Stimulated activated CD8-positive, alpha-beta memory T cell treated with anti-CD3 and anti-CD28 coated beads, Interleukin-7, amount 100 ng/mL, for 4 hours (primary cell): ENCODE data around the gene PXDN.
"Not testable (repeated sequence)": the region's sequence is repeated elsewhere in the genome, so short reads cannot be mapped to it uniquely, and the experiment has no call there.

Experiments
- DNase-seq, 2 donors: peaks; one replicate each; pipeline ENCODE4 v3.0.0-alpha.2; 2020; ENCODE audit warnings: low read depth in 2 of 2

PXDN gene

DNA sequence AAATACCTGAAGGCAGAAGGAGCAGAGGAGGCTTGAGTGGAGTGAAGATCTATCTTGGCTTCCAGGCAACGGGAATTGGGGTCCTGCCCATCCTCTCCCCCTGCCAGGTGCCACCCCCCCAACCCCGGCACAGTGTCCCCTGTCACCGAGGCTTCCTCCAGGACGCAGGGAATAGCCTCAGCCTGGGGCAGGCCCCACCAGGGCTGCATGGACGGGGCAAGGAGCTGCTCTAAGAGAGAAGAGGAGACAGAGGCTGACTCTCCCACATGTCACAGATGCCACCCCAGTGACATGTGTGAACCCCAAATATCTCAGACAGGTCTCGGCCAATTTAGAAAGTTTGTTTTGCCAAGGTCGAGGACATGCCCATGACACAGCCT is 42.1 kb downstream of the PXDN start:
- no peak for DNase-seq

DNA sequence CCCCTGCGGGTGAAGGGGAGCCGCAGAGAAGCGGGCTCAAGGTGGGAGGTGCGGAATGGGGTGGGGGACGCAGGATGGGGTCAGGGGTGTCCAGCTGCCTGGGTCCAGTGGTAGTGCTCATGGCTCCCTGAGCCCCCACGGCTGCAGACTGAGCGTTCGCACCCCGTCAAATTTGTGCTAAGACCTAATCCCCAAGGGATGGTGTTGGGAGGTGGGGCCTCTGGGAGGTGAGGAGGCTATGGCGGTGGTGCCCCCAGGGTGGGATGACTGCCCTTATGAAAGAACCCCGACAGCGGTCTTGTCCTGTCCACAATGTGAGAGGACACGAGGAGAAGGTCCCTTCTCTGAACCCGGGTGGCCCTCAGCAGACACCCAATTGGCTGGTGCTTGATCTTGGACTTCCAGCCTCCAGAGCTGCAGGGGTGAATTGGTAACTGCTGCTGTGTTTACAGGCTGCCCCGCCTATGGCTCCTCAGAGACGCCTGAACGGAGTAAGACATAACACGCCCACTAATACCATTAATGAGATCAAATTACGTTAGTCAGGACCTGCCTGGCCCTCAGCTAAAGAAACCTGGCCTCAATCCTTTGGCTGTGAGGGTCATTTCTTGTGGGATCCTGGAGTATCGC is 42.6 kb downstream of the PXDN start:
- DNase-seq: no peak

DNA sequence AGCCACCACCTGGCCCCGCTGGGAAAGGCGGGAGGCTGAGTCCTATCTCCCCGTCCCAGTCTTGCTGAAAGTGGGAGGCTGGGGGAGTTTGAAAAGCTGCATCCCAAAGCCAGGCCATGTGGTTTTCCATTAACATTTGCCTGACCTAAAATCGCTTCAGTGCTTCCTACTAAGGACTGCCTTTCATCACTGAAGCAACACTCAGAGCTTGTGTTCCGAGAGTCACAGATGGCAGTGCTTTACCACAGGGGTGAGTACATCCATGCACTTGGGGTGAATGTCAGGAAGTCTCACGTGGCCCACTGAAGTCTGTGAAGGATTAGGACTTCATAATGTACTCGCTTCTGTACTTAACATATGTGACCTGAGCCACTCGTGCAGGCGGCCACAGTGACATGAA is 43.3 kb downstream of the PXDN start:
- no peak for DNase-seq

DNA sequence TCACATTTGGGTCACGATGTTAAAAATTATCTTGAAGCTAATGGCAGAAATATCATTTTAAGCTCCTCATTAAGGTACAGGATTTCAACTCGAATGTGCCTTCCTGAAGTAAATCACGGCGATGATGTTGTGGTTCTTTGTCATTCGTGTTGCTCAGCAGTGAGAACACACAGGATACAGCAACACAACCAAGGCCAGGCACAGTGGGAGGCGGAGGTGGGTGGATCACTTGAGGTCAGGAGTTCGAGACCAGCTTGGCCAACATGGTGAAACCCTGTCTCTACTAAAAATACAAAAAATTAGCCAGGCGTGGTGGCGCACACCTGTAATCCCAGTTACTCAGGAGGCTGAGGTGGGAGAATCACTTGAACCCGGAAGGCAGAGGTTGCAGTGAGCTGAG is 43.9 kb downstream of the PXDN start:
- DNase-seq: not testable (repeated sequence)

DNA sequence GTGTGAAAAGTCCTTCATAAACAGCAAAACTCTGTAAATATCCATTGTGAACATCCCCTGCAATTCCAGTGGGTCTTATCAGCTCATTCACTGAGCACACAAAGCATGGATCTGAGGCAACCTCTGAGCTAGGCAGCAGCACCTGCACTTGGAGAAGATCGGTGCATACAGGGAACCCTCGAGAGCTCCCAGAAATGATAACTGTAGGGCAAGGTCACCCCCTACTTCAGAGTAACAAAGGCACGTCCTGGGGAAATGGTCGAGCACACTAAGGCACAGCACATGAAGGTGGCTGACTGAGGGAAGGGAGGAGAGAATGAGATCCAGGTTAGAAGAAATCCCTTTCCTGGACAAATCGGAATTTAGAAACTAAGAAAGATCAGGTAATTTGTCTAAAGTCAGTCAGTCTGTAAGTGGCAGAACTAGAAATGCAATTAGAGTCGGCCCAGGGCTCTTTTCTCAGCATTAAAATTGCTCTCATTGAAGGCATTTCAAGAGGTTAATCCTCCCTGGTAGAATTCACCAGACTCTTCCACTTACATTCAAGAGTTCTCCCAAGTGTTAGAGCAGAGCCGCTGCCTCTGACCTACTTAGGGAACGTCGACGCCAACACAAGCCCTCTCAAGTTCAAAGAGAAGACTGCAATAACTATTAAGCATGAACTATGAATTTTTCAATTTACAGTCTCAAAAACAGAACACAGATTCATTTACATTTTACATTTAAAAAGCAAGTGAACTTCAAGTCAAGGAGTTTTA is 45.9 kb downstream of the PXDN start:
- DNase-seq: no peak

DNA sequence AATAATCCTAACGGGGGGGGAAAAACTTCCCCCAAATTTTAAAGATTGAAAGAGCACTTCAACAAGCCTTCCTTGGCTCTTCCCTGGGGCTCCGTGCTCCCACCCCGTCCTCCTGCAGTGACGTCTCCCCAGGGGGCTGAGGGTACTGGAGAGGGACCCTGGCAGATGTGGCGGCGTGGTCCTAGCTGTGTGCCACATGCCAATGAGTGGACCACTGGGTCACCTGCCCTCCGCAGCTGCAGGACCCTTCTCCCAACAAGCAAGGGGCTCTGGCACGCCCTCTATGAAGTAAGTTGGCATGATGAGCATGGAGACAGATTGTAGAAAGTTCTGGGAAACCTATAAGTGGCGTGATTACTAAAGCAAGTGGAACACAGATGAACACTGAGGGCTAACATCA is 46.7 kb downstream of the PXDN start:
- DNase-seq: no peak

DNA sequence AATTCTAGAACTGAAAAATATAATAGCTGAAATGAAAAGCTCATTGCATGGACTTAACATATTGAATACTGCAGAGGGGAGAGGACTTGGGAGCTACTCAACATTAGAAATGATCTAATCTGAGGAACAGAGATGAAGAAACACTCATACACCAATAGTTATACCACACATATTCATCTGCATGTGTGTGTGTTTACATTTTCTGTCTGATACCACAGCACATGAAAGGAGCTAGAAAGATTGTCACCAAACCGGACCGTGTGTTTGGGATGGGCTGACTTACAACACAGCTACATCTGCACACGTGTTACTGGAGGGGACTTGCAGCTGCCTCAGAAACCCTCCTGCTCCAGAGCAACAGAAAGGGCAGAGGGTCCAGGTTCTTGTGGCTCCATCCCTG is 47.8 kb downstream of the PXDN start:
- DNase-seq: no peak

DNA sequence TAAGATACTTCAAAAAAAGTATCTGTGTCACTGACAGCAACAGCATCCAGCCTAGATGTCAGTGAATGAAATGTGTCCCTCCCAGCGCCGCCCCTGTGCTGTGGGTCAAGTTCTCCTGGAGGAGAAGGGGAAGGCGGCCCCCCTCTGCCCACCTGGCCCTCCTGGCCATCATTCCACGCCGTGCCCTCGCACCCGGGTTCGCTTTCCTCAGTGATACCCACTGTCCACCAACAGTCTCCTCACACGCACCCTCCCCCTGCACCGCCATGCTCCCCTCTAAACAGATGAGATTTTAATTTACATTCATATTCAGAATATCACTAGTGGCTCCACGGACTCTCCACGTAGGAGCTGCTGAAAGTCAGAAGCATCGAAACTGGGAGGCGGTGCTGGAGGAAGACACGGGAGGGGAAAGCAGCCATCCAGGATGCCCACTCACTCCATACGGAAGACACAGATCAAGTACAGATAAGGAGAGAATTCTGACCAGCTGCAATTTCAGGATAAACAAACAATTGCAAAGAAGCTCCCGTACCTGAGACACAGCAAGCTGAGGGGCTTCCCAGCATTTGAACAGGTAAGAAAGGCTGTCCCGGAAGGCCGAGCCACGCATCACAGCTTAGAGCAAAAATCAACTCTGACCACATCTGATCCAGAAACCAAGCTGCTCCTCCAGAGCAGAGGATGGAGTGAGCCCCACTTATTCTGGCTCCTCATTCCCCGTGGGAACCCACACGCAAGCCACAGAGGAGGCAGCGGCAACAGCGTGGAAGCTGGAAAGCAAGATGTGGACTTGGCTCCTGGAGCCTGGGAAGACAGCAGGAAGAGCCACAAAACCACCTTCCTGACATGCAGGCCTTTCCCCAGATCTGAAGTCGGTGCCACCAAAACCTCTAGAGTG is 49.7 kb downstream of the PXDN start:
- DNase-seq: no peak

DNA sequence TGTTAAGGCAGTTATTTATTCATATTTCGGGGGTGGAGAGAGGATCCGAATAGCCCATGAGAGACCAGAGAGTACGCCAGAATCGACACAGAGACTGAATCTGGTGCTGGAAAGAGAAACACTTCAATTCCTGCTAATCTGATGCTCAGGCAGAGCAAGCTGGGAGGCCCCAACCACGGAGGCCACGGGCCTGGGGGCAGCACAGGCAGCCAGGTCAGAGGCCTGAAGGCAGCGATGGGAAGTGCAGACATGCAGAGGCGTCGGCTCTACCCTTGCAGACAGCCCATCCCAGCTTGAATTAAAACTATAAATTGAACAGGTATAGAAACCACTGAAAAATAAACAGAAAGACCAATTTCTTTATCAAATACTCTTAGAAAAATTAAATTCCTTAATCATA is 50.6 kb downstream of the PXDN start:
- DNase-seq: no peak

DNA sequence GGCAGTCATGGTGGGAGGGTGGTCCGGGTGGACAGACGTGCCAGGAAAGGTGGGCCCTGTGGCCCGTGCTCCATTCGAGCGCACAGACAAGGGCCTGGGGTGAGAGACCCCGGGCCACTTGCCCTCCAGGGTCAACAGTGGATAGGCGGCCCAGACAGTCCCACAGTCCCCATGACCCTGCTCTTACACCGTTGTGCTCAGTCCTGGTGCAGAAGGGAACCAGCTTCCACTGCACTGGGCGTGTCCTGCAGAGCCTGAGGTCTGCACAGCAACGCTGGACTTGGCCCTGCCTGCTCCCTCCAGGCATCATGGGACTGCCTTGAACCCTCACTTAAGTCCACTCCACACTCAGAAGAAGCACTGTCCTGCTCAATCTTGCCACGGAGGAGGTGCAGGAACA is 52.0 kb downstream of the PXDN start:
- DNase-seq: no peak

DNA sequence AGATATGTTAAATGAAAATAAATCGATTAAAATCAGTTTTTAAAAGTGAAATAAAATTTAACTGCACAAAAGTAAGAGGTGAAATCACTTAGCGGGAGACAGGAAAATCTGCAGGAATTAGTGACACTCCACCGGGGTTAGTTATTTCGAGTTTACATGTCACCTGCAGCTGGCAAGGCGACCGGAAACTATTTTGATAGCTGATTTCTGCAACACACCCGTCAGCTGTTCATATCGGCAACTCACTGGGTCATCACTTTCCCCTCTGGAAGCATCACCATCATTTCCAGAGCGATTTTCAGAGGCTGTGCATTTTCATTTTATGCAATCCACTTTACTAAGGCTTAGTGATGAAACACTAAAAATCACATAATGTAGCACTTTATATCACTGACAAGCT is 52.9 kb downstream of the PXDN start:
- no peak for DNase-seq

DNA sequence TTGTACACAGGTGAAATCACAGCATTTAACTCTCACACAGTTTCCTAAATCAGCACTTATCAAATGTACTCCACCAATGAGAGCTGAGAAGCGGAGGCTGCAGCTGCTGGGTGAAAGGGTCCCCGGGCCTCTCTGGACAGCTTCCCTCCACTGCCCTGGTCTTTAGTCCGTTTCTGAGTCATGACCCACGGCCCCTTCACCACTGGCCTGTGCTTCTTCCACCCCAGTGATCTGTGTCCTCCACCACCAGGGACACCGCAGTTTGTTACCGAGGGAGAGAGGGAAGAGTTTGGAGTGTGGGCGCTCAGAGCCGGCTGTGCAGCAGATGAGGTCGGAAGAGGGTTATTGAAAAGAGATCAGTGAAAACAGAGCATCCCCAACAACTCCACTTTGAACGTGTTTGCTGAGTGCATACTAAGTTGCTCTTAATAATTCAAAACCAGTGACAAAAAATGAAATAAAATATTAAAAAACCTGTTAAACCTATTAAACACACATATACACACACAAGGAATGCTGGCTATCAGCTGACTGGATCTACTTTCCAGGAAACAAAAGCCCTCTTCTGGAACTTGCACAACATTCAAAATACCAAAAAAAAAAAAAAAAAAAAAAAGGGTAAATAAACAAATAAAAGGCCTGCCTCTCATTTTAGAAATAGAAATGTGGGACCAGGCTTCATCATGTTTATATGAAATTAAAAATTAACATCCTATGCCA is 54.1 kb downstream of the PXDN start:
- no peak for DNase-seq

DNA sequence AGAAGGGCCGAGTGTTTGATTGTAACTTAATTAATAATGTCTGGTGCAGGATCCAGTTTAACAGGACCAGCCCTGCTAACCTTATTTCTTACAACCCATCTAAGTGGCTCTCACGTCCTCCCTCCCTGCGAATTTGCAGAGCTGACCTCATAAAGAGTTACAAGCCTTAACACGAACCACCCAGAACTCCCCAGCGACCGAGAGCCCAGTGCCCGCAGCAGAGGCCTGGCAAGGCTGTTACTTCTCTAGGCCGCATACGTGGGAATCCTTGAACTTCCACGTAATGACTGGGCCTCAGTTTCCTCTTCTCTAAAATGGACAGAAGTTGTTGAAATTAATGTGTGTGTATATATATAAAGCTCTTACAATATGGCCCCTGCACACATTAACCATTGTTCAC is 55.5 kb downstream of the PXDN start:
- no peak for DNase-seq

DNA sequence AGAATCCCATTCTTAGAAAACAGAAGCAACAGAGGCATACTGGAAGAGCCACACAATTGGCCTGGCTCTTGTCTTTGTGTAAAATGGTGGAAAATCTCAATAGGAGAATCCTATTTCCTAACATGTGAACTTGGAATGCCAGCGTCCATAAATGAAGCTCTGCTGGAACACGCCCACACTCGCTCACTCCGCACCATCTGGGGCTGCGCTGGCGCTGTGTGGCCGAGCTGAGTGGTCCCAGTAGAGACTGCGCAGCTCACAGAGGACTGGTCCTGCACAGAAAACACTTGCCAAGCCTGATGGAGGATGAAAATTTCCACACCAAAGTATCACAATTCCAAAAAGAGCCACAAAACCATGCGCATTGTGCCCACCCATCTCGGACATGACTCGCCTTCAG is 56.2 kb downstream of the PXDN start:
- no peak for DNase-seq

DNA sequence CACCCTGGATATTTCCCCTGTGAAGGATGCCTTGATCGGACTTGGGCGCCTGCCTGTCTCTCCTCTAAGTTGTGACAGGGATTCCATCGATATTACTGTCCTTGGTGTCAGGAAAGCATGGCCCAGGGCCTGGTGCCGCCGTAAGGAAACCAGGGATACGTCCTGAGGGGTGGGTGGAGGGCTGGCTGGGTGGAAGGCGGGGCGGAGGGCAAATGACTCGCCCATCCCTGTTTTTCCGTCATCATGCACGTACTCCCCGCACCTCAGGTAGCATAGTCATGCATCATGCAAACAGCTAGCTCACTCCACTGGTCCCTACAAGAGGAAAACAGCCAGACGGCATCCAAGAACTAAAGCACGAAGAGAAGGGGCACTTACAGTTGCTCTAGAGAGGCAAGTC is 57.1 kb downstream of the PXDN start:
- no peak for DNase-seq

DNA sequence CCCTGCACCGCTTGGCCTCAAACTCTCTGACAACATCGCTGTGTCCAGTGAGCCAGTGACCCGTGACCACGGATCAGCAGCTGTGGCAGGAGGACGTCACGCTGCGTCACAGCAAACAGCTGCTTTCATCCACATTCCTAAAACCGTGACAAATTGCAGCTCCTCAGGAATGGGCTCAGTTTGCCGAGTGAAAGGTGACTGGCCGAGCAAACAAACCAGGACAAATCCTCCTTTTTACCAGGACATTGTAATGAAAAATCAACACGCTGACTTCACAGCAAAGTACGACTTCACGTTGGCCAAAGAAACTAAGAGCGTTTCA is 57.6 kb downstream of the PXDN start:
- DNase-seq: no peak

DNA sequence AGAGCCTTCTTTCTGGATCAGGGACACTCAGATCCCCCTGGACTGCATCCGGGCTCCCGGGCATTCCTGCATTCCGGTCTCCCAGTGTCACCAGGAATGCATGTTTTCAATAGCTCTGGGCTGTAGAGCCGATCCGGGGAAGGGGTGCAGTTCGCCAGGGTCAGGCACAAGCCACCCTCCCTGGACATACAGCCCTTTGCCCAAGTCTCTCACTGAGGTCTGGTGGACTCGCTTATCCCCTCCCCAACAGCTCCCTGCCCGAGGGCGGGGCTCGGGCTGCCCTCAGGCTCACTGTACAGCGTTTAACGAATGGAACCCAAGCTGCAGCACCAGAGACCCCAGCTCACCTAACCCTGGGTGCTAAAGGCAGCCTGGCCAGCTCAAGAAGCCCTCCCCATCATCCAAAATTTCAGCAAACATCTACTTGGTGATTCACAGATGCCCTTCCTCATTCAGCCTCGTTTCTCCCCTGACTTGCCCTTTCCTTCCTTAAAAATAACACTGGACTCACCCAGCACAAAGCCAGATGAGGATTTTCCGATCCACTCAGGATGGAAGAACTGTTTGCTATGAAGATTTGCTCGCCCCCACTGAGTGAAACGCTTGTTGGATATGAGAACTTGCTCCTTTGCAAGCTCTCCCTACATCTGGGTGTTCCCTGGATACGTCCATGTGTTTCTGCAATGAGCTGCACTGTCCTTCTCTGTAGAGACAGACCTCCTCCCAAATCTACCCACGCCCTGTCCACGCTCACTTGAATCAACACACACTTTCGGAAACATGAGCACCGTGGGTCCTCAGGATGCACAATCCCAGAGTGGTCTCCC is 58.1 kb downstream of the PXDN start:
- DNase-seq: no peak

DNA sequence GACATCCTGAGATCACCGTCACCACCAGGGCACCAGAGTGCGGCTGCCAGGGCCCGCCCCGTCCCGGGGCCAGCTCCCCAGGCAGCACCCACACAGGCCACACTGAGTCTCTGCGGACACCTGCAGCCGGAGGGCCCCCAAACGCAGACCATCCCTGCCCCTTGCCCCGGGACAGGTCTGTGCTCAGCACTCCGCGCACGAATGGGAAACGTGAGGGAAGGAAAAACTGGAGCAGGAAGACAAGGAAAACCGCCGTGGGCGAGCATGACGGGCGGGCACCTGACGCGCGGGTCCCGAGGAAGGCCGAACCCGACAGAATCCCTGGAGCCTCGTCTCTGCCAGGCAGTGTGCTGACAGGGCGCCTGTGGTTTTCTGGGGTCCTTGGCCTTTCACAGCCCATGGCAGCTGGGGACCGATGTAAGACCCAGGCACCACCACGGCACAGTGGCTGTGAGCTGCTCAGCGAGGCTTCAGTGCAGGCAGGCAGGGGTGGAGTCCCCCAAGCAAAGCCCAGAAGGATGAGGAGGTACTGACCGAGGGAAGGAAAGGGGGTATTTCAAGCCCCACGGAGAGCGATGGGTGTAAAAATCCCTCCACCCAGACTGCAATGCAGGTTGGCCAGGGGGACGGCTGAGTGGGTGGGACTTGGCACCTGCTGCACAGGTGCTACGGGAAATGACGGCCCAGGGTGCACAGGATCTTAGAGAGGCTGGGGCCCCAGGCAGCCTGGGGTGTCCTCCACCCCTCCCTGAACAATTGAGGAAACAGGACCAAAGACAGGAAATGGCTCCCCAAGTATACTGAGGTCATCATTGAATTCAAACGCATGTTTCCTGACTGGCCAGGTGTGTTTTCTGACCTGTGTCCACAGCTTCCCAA is 59.0 kb downstream of the PXDN start:
- DNase-seq: no peak

DNA sequence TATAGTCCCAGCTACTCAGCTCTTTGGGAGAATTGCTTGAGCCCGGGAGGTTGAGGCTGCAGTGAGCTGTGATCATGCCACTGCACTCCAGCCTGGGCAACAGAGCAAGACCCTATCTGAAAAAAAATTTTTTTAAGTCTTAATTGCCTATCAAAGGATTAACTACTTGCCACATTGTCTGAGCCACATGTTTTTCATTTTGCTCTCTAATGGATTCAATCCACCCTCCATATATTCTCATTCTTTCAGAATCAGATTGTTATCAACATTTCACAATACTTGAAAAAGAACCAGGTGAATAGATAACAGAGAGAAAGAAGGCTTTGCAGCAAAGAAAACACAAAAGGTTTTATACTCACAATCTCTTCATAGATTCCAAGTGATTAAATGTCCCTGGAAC is 61.0 kb downstream of the PXDN start:
- DNase-seq: no peak

DNA sequence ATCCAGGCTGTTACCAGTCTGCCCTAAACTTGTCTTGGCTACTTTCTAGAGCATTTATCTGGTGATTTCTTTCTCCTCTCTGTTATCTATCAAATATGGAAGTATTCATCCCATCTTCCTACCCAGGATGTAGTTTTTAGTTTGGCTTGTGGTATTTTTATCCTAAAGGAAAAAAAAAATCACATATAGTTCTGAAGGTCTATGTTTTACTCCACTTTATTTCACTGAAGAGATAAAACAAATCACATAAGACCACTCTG is 62.2 kb downstream of the PXDN start:
- no peak for DNase-seq
